Mucosa of stomach (tissue), 1 donor: ENCODE measurements around the gene PJVK.

ENCODE experiments used
- H3K27me3 ChIP-seq: one replicate; pipeline ENCODE4 v1.7.0; 2013; ENCODE audit warnings: mild to moderate bottlenecking, low read length; ENCODE audit not compliant: control insufficient read depth, insufficient read depth
- H3K36me3 ChIP-seq: one replicate; pipeline ENCODE4 v1.7.0; 2013; ENCODE audit warnings: low read length; ENCODE audit not compliant: control insufficient read depth, insufficient read depth
- H3K4me1 ChIP-seq: one replicate; pipeline ENCODE4 v1.7.0; 2013; ENCODE audit warnings: mild to moderate bottlenecking, low read length; ENCODE audit not compliant: control insufficient read depth, insufficient read depth
- H3K4me3 ChIP-seq: one replicate; pipeline ENCODE4 v1.7.0; 2013; ENCODE audit warnings: low read length
- H3K9ac ChIP-seq: one replicate; pipeline ENCODE4 v1.7.0; 2013; ENCODE audit warnings: mild to moderate bottlenecking, low read length, moderate library complexity
- H3K9me3 ChIP-seq: one replicate; pipeline ENCODE4 v1.7.0; 2013; ENCODE audit warnings: mild to moderate bottlenecking, low read length, moderate library complexity; ENCODE audit not compliant: control insufficient read depth
- donor health status: Pancreatic carcinoma.

The PJVK gene

DNA sequence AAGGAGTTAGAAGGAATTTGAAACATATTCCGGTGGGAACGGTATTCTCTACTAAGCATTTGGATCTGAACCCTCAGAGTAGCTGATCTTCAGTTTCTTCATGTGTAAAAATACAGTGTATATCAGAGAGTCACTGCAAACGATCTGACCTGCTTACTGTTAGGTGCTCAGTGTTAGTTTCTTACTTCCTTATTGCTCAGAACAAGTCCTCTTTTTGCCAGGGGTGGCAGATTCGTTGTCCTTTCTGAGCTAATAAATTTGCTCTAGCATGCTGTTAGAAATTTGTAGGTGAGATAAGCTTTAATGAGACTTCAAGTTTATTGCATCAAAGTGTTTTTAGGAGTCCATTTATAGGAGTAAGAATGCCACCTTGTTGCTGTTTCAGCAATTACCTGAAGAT is 44.9 kb downstream of the PJVK start:
- Histone ChIP-seq H3K4me3 (no peak overlapping the region), H3K36me3 (peaks cover 16% of the 10 kb centered on the region), H3K9ac (peak overlapping the region; percentile 16), H3K4me1 (no peaks in the 10 kb centered on the region), H3K9me3 (no peaks in the 10 kb centered on the region), H3K27me3 (no peaks in the 10 kb centered on the region)

DNA sequence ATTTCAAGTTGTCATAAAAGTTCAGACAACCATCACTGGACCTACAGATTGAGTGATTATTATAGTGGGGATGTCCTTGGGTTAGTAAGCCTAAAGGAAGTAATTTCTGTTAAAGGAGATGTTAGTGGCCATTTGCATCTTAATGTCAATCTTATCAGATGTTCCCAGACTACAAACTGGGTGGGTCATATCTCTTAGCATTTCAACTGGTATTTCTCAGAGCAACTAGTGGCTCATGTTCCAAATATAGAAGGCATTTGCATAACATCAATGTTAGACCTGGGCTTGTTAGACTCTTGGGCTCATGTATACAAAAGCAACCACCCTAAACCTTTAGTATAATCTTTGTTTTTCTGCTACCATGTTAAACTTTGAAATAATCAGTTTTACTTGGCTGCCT is 47.0 kb downstream of the PJVK start:
- Histone ChIP-seq H3K9ac (no peak overlapping the region), H3K36me3 (peaks cover 23% of the 10 kb centered on the region), H3K4me3 (no peak overlapping the region), H3K4me1 (no peaks in the 10 kb centered on the region), H3K27me3 (no peaks in the 10 kb centered on the region), H3K9me3 (no peaks in the 10 kb centered on the region)

DNA sequence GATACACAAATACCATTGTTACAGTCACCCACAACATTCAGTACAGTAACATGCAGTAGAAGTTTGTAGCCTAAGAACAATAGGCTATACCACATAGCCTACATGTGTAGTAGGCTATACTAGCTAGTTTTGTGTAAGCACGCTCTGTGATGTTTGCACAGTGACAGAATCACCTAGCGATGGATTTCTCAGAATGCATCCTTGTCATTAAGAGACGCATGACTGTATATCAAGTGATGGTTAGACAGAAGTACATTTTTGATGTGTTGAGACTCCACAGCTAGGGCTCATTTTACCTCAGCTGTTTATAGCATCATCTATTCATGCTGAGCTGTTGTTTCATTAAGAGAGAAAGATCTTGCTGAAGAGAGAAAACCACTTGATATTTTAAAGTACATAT is 48.5 kb downstream of the PJVK start:
- H3K27me3 ChIP-seq: no peaks in the 10 kb centered on the region
- peaks cover 14% of the 10 kb centered on the region for H3K36me3 ChIP-seq
- no peak overlapping the region for H3K9ac ChIP-seq
- no peak overlapping the region for H3K4me3 ChIP-seq
- no peaks in the 10 kb centered on the region for H3K4me1 ChIP-seq
- H3K9me3 ChIP-seq: no peaks in the 10 kb centered on the region

DNA sequence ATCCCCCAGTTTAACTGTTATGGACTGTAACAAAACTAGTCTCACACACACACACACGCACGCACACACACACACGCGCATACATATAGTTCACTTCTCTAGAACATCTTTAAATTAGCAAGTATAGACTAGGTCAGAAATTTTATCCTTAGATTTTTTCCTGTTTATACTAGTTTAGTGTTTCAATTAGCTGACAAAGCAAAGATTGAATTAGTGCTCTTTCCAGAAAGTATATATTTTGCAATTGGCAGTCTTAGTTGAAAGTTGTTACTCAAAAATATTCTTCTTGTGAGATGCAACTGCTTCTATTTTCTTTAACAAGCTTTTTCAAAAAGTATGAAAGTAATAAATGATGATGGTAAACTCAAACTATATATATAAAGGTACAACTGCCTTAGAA is 51.6 kb downstream of the PJVK start:
- Histone ChIP-seq H3K9ac (no peak overlapping the region), H3K36me3 (peaks cover 8% of the 10 kb centered on the region), H3K4me1 (no peaks in the 10 kb centered on the region), H3K27me3 (no peaks in the 10 kb centered on the region), H3K4me3 (no peak overlapping the region), H3K9me3 (no peaks in the 10 kb centered on the region)

DNA sequence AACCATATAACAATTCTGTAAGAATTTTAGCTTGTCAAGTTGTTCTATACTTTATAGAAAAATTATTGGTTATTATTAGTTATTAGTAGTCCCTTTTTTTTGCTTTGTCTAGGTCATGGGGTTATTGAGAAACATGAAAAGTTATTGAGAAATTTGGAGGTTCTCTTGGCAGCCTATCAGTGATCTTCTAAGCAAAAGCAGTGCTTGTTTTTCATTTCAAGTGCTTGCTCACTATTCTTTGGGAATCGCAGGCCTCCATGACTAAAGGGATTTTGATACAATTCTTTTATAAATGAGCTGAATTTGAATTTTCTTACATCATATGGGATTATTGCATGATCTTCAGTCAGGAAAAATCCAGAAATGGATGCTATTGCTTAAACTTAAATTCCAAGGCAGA is 54.9 kb downstream of the PJVK start:
- no peaks in the 10 kb centered on the region for H3K27me3 ChIP-seq
- no peaks in the 10 kb centered on the region for H3K4me1 ChIP-seq
- H3K9me3 ChIP-seq: no peaks in the 10 kb centered on the region
- H3K9ac ChIP-seq: no peak overlapping the region
- no peak overlapping the region for H3K4me3 ChIP-seq
- peaks cover 7% of the 10 kb centered on the region for H3K36me3 ChIP-seq

DNA sequence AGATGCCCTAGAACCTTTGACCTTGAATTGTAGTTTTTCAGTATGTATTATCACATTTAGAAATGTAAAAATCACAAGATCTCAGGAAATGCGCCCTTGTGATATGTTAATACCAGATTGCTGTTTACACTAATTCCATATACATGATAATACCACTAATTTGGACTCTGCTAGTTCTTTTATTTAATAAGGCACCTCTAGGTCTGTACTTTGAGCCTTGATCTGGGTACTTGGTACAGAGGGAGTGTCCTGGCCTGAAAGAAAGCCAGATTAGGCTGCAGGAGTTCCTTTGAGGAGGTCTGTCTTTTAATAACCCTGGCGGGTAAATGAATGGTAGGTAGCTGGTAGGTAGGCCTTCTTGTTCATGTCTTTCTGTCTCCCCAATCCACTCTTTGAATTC is 55.3 kb downstream of the PJVK start:
- no peaks in the 10 kb centered on the region for H3K27me3 ChIP-seq
- no peak overlapping the region for H3K4me3 ChIP-seq
- H3K9ac ChIP-seq: no peak overlapping the region
- no peaks in the 10 kb centered on the region for H3K9me3 ChIP-seq
- H3K36me3 ChIP-seq: peaks cover 2% of the 10 kb centered on the region
- no peaks in the 10 kb centered on the region for H3K4me1 ChIP-seq

DNA sequence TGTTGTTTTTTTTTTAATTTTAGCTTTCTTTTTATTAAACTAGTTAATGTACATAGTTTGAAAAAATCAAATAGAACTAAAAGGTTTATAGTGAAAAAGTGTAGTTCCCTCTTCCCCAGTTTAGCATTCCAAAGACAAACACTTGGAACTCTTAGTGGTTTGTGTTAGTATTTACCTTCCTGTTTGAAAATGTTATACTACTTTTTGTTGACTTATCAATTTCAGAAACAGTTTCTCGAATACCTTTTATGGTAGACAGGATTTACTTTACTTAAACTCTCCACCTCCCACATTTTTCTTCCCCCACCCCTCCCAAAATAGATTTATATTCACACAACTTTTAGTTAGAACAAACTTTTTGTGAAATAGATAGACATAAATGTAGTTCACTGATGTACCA is 55.8 kb downstream of the PJVK start:
- Histone ChIP-seq H3K36me3 (no peaks in the 10 kb centered on the region), H3K9ac (no peak overlapping the region), H3K4me1 (no peaks in the 10 kb centered on the region), H3K27me3 (no peaks in the 10 kb centered on the region), H3K4me3 (no peak overlapping the region), H3K9me3 (no peaks in the 10 kb centered on the region)

DNA sequence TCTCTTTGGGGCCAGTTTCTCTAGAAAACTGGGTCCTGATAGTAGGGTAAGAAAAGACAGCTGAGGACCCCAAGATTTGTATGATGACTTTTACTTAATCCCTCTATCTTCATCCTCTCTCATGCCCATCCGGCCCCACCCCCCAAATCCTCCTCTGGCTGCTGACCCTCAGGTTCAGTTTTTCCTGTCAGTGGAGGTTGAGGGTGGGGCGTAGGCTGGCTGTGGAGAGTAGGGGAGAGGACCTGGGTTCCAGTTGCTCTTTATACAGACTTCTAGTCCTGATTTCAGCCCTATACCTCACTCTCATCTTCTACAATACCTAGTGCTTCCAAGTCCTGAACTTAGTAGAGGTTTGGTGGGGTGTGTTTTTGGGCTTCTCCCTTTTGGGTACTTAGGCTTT is 57.5 kb downstream of the PJVK start:
- no peaks in the 10 kb centered on the region for H3K27me3 ChIP-seq
- no peak overlapping the region for H3K4me3 ChIP-seq
- H3K9ac ChIP-seq: no peak overlapping the region
- H3K9me3 ChIP-seq: no peaks in the 10 kb centered on the region
- H3K36me3 ChIP-seq: no peaks in the 10 kb centered on the region
- no peaks in the 10 kb centered on the region for H3K4me1 ChIP-seq

DNA sequence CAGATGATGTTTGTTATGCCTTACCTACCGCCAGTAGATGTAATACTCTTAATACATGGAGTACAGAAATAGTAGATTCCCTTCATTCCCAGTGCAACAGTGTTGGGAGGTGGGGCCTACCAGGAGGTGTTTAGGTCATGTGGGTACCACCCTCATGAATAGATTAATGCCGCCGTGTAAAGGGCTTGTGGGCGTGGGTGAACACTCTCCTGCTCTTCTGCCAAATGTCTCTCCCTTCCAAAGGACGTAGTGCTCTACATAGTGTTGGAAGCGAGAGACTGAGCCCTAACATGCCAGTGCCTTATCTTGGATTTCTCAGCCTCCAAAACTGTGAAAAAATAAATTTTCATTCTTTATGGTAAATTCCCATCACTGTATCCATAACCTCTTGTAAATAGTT is 59.2 kb downstream of the PJVK start:
- Histone ChIP-seq H3K36me3 (no peaks in the 10 kb centered on the region), H3K4me1 (no peaks in the 10 kb centered on the region), H3K4me3 (no peak overlapping the region), H3K27me3 (no peaks in the 10 kb centered on the region), H3K9ac (no peak overlapping the region), H3K9me3 (no peaks in the 10 kb centered on the region)
